HCT116 (cell line): ENCODE data around the gene PLCB1. TPM values are rescaled to one million over a fixed set of nuclear protein-coding genes. Genes with fewer than 3 reads are reported as not detected.

Experiments
- ATAC-seq: fragments of 200-7000 bp; cut with Tn5 transposase; 2 replicates; pipeline ENCODE4 v1.9.1; 2020; ENCODE audit warnings: mild to moderate bottlenecking, moderate library complexity
- BruUV-seq: library from RNA; stranded (reverse); fragments of 400-500 nt; replicated peaks from 2 replicates; lab custom pipeline; 2021; lab: Mats Ljungman, UMichigan
- CTCF ChIA-PET: fragments of 300-600 bp; sonication (Branson Sonifier 250); formaldehyde crosslinking; loops from one replicate; lab custom pipeline; 2021; ENCODE audit warnings: antibody characterized with exemption; lab: Charles Lee
- POLR2A ChIA-PET: fragments of 300-600, 350-600 bp; sonication (Branson Sonifier 250); formaldehyde crosslinking; loops from one replicate; lab custom pipeline; 2021; ENCODE audit warnings: antibody characterized with exemption; lab: Charles Lee
- RAD21 ChIA-PET, 2 experiments: fragments of 300-600 bp; sonication (Branson Sonifier 250); formaldehyde crosslinking; loops; one replicate each; lab custom pipeline; 2023; ENCODE audit warnings: low total read pairs in 2 of 2; ENCODE audit not compliant: uncharacterized antibody in 2 of 2, unreplicated experiment in 2 of 2, low non-redundant PET in 1 of 2; lab: Charles Lee
- DNase-seq: peaks from one replicate; pipeline ENCODE4 v3.0.0-alpha.2; 2010; ENCODE audit warnings: low read depth, low spot score
- H2AFZ ChIP-seq: fragments of 200-600 bp; shearing (Covaris generic), sonication (generic); 2 replicates; pipeline ENCODE4 v1.6.1; 2017; ENCODE audit warnings: low read depth, mixed run types, mixed read lengths, antibody characterized with exemption, low read length; ENCODE audit not compliant: poor library complexity, severe bottlenecking
- H3K27ac ChIP-seq: 2 replicates; pipeline ENCODE4 v1.5.1; 2012; ENCODE audit warnings: low read depth, low read length
- H3K27me3 ChIP-seq: fragments of 200-600 bp; sonication (generic); 2 replicates; pipeline ENCODE4 v1.6.1; 2016; ENCODE audit warnings: mixed run types, low read length, mixed read lengths; ENCODE audit not compliant: insufficient read depth
- H3K36me3 ChIP-seq, 2 experiments: fragments of 200-500 bp in 1 of 2; fragments of 200-600 bp in 1 of 2; sonication (Bioruptor generic) in 1 of 2; sonication (generic) in 1 of 2; 2 replicates each; pipeline versions ENCODE4 v1.5.1 to v1.6.1; 2014 to 2016; ENCODE audit warnings: low read length in 2 of 2, inconsistent platforms in 1 of 2, mixed read lengths in 1 of 2, mixed run types in 1 of 2; ENCODE audit not compliant: insufficient read depth in 2 of 2, control insufficient read depth in 1 of 2
- H3K4me1 ChIP-seq, 2 experiments: fragments of 200-600 bp in 1 of 2; sonication (generic) in 1 of 2; 2 replicates each; pipeline versions ENCODE4 v1.5.1 to v1.6.1; 2012 to 2017; ENCODE audit warnings: low read length in 2 of 2, inconsistent platforms in 1 of 2, mild to moderate bottlenecking in 1 of 2, mixed read lengths in 1 of 2, mixed run types in 1 of 2, moderate library complexity in 1 of 2; ENCODE audit not compliant: insufficient read depth in 2 of 2, control insufficient read depth in 1 of 2
- H3K4me2 ChIP-seq: fragments of 200-600 bp; sonication (generic); 2 replicates; pipeline ENCODE4 v1.6.1; 2017; ENCODE audit warnings: mixed run types, low read length, mixed read lengths
- H3K4me3 ChIP-seq, 2 experiments: fragments of 200-600 bp in 1 of 2; sonication (generic) in 1 of 2; replicated peaks in 1 of 2; 2 replicates each; pipeline ENCODE4 v1.5.1; 2011 to 2016; ENCODE audit warnings: low read length in 2 of 2, control low read depth in 1 of 2, low read depth in 1 of 2, mild to moderate bottlenecking in 1 of 2, mixed read lengths in 1 of 2, mixed run types in 1 of 2
- H3K79me2 ChIP-seq: fragments of 200-600 bp; sonication (generic); 2 replicates; pipeline ENCODE4 v1.6.1; 2017; ENCODE audit warnings: mild to moderate bottlenecking, mixed run types, low read length, moderate library complexity, mixed read lengths; ENCODE audit not compliant: insufficient read depth
- H3K9ac ChIP-seq: fragments of 200-600 bp; sonication (generic); 2 replicates; pipeline ENCODE4 v1.6.1; 2016; ENCODE audit warnings: low read length, mixed read lengths
- H3K9me2 ChIP-seq: fragments of 200-600 bp; sonication (generic), shearing (Covaris generic); 2 replicates; pipeline ENCODE4 v1.6.1; 2017; ENCODE audit warnings: mixed run types, mild to moderate bottlenecking, moderate library complexity; ENCODE audit not compliant: insufficient read depth
- H3K9me3 ChIP-seq, 2 experiments: fragments of 200-500 bp in 1 of 2; fragments of 200-600 bp in 1 of 2; sonication (Bioruptor generic) in 1 of 2; sonication (generic) in 1 of 2; 2 replicates each; pipeline ENCODE4 v1.6.1; 2014 to 2017; ENCODE audit warnings: low read length in 2 of 2, mixed read lengths in 2 of 2, inconsistent platforms in 1 of 2, low read depth in 1 of 2, mild to moderate bottlenecking in 1 of 2, mixed run types in 1 of 2, moderate library complexity in 1 of 2; ENCODE audit not compliant: control insufficient read depth in 1 of 2, insufficient read depth in 1 of 2
- H4K20me1 ChIP-seq: fragments of 200-600 bp; sonication (generic), shearing (Covaris generic); 2 replicates; pipeline ENCODE4 v1.6.1; 2017; ENCODE audit warnings: mixed run types, mild to moderate bottlenecking, moderate library complexity; ENCODE audit not compliant: insufficient read depth
- CBX3 ChIP-seq: IDR thresholded peaks from 2 replicates; pipeline ENCODE4 v1.6.1; 2012; ENCODE audit warnings: low read depth
- CEBPB ChIP-seq: IDR thresholded peaks from 2 replicates; pipeline ENCODE4 v1.6.1; 2012; ENCODE audit warnings: low read depth
- CTCF ChIP-seq, 3 experiments: fragments of 200-600 bp in 1 of 3; sonication (generic) in 1 of 3; IDR thresholded peaks in 2 of 3; conservative IDR thresholded peaks in 1 of 3; 2 replicates each; pipeline ENCODE4 v1.5.1; 2012 to 2017; ENCODE audit warnings: low read depth in 2 of 3, low read length in 2 of 3, antibody characterized with exemption in 1 of 3, borderline replicate concordance in 1 of 3, control low read depth in 1 of 3, mild to moderate bottlenecking in 1 of 3, mixed read lengths in 1 of 3, mixed run types in 1 of 3, moderate library complexity in 1 of 3; ENCODE audit not compliant: insufficient read depth in 1 of 3
- EGR1 ChIP-seq: IDR thresholded peaks from 2 replicates; pipeline ENCODE4 v1.6.1; 2012; ENCODE audit warnings: low read depth
- ELF1 ChIP-seq: IDR thresholded peaks from 2 replicates; pipeline ENCODE4 v1.6.1; 2012; ENCODE audit warnings: low read depth, borderline replicate concordance
- EZH2phosphoT487 ChIP-seq: fragments of 200-600 bp; IDR thresholded peaks from 2 replicates; pipeline ENCODE4 v1.6.1; 2018; ENCODE audit warnings: antibody characterized with exemption, borderline replicate concordance
- FOSL1 ChIP-seq: IDR thresholded peaks from 2 replicates; pipeline ENCODE4 v1.6.1; 2012; ENCODE audit warnings: low read depth
- JUND ChIP-seq: IDR thresholded peaks from 2 replicates; pipeline ENCODE4 v1.6.1; 2012
- MAX ChIP-seq: IDR thresholded peaks from 2 replicates; pipeline ENCODE4 v1.6.1; 2012
- REST ChIP-seq: IDR thresholded peaks from 2 replicates; pipeline ENCODE4 v1.6.1; 2012; ENCODE audit warnings: low read depth
- SIN3A ChIP-seq: IDR thresholded peaks from 2 replicates; pipeline ENCODE4 v1.6.1; 2012; ENCODE audit warnings: low read depth
- SRF ChIP-seq: IDR thresholded peaks from 2 replicates; pipeline ENCODE4 v1.6.1; 2012; ENCODE audit warnings: low read depth
- TCF7L2 ChIP-seq: IDR thresholded peaks from 2 replicates; pipeline ENCODE4 v1.7.0; 2011; ENCODE audit warnings: borderline replicate concordance, inconsistent platforms; ENCODE audit not compliant: insufficient read depth, insufficient read length; ENCODE audit errors: extremely low read depth
- ZBTB33 ChIP-seq: IDR thresholded peaks from 2 replicates; pipeline ENCODE4 v1.6.1; 2011; ENCODE audit warnings: mild to moderate bottlenecking, low read length, moderate library complexity; ENCODE audit not compliant: insufficient replicate concordance; ENCODE audit errors: extremely low read depth
- intact Hi-C: fragments of 100-400 bp; cut with micrococcal nuclease; formaldehyde crosslinking; loops from 2 replicates; pipeline ENCODE4 v1.10.0; 2022
- total RNA-seq: library from RNA; stranded (reverse); gene quantifications from one replicate; pipeline ENCODE4 v1.2.1, GENCODE V29; 2021; ENCODE audit not compliant: unreplicated experiment

Gene PLCB1
- total RNA-seq, 1 experiment from 2014 or later = 15.8 TPM

- TF ChIP-seq ZBTB33 = no peak
- TF ChIP-seq, all 23 proteins: peak for 0
These were observed 71.3 kb downstream of the PLCB1 start (continued) for GRCh38 chr20:8203366-8203765.

GRCh38 chr20:8205996-8206395, 73.9 kb downstream of the PLCB1 start:
- Histone ChIP-seq H3K4me1 (no peaks in the 10 kb centered on the region; a peak in 1 of 4 replicates), H4K20me1 (no peaks in the 10 kb centered on the region), H3K4me2 (no peak overlapping the region), H2AFZ (no peak overlapping the region), H3K9ac (no peak overlapping the region), H3K9me2 (no peaks in the 10 kb centered on the region), H3K4me3 (no peak overlapping the region), H3K79me2 (no peaks in the 10 kb centered on the region), H3K27ac (no peak overlapping the region), H3K27me3 (no peaks in the 10 kb centered on the region), H3K36me3 (no peaks in the 10 kb centered on the region), H3K9me3 (no peaks in the 10 kb centered on the region)
- ChIA-PET POLR2A (no interaction called here), CTCF (no interaction called here), RAD21 (no interaction called here)
- intact Hi-C loops = no loop called here
- ATAC-seq (no peak), DNase-seq (no peak)
- no TSS peak for BruUV-seq
- TF ChIP-seq CEBPB (no peak), SRF (no peak), CTCF (IDR thresholded peaks at IDR 0.05 in 2 of 3, conservative IDR thresholded peaks at IDR 0.05 in 1 of 3; ENCODE audit: borderline replicate concordance in 1 of 3, insufficient read depth in 1 of 3, low read depth in 2 of 3, low read length in 2 of 3) (no peak), EGR1 (no peak), EZH2phosphoT487 (no peak), ELF1 (no peak), REST (no peak), MAX (no peak), JUND (no peak), SIN3A (no peak), TCF7L2 (no peak), FOSL1 (no peak), CBX3 (no peak)
